ENCODE results near the gene NLRP7.
A peak's percentile ranks its signal among the peaks of the same experiment; 100 is the strongest.
"Not testable (repeated sequence)": the region's sequence is repeated elsewhere in the genome, so short reads cannot be mapped to it uniquely, and the experiment has no call there.

NLRP7 gene

DNA sequence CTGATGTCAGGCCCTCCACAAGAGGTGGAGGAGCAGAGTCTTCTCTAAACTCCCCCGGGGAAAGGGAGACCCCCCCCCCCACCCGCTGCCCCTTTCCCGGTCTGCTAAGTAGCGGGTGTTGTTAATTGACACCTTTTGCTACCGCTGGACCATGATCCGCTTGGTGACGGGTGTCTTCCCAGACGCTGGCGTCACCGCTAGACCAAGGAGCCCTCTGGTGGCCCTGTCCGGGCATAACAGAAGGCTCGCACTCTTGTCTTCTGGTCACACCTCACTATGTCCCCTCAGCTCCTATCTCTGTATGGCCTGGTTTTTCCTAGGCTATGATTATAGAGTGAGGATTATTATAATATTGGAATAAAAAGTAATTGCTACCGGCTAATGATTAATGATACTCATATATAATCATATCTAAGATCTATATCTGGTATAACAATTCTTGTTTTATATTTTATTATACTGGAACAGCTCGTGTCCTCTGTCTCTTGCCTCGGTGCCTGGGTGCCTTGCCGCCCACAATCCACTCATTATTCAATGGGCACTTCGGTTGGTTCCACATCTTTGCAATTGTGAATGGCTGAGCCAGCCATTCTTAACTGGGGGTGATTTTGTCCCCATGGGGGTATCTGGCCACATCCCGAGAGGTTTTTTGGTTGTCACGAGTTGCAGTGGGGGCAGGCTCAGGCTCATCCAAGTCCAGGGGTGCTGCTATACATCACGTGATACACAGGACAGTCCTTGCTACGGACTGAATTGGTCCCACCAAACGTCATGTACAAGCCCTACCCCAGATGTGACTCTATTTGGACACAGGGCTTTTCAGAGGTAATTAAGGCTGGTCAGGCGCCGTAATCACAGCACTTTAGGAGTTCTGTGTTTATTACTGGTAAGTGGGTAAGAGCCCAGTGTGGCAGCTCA is 27.4 kb downstream of the NLRP7 start:
- DNase-seq (ENCODE audit: low read depth in 2 of 2) = not testable (repeated sequence)

DNA sequence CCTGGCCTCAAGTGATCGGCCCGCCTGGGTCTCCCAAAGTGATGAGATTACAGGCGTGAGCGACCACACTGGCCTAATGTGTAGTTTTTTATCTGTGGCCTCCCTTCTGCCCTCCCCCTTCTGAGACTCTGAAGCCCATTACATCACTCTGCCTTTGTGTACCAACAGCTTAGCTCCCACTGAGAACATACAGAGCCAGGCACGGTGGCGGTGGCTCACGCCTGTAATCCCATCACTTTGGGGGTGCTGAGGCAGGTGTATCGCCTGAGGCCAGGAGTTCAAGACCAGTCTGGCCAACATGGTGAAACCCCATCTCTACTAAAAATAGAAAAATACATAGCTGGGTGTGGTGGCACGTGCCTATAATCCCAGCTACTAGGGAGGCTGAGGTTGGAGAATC is 28.8 kb downstream of the NLRP7 start:
- no peak for DNase-seq (ENCODE audit: low read depth in 2 of 2)

DNA sequence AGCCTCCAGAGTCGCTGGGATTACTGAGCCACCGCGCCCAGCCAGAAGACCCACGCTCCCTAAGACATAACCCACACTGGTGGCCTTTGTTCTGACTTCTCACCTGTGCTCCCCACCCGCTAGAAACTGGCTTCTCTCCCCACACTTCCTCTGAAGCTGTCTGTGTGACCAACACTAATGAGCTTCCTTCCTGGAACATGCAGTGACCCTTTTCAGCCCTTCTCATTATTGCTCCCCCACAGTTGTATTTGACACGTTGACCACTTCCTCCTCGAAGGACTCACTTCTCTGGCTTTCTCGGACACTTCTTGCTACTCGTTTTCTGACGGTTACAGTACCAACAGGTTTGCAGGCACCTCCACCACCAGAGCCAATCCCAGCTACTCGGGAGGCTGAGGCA is 30.5 kb downstream of the NLRP7 start:
- DNase-seq (ENCODE audit: low read depth in 2 of 2) = no peak

DNA sequence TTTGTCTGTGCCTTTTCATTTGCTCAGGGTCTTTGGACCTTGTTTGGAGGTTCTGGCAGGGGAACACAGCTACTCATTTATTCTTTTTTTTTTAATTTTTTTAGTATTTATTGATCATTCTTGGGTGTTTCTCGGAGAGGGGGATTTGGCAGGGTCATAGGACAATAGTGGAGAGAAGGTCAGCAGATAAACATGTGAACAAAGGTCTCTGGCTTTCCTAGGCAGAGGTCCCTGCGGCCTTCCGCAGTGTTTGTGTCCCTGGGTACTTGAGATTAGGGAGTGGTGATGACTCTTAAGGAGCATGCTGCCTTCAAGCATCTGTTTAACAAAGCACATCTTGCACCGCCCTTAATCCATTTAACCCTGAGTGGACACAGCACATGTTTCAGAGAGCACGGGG is 39.4 kb downstream of the NLRP7 start:
- DNase-seq (ENCODE audit: low read depth in 2 of 2) = not testable (repeated sequence)

DNA sequence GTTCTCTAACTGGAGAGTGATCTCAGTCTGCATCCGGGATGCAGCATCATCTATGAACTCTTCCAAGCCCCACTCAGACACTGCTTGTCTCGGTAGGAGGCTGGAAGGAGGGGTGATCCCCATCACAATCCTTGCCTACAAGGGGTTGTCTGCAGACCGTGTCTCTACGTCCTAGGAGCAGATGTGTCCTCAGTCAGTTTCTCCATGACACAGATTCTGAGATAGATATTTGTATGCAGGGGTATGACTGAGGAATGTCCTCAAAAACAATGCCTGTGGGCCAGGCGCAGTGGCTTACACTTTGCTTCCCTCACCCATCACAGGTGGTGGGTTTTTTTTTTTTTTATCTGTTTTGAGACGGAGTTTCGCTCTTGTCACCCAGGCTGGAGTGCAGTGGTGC is 40.5 kb downstream of the NLRP7 start:
- DNase-seq (ENCODE audit: low read depth in 2 of 2) = no peak

DNA sequence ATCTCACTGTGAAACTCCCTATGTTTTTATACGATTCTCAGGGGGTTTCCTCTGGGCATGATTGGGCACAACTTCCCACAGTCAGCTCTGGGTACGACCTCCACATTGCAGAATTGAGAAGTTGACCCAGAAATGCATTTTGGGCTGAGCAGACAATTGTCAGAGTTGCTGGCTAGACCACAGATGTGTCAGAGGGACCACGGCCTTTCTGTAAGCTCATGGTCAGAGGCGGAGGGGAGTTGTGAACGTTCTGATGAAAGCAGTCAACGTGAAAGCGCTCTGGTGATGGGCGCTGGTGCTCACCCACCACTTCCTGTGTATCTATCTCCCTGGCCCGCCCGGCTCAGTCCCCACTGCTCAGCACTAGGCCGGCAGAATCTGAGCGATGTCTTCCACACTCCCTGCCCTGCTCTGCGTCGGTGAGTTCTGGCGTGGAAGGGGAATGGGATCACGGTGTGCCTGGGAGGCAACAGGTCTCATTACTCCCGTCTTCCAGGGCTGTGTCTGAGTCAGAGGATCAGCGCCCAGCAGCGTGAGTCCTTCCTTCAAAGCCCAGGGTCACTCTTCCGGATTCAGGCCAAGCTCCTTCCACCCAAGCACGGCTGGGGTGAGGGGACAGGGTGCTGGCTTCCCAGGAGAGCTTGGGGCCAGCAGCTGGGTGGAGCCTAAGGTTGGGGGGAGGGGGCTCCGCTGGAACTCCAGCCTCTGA is 41.4 kb downstream of the NLRP7 start, which contains the start of gene NCR1:
NCR1 (plus strand) TSS at position 346 of the 709 bp plus-strand sequence; CDS start at position 386, 40 bp downstream.
- peak in 1 of 2 donors; percentile 25 for DNase-seq (ENCODE audit: low read depth in 2 of 2)

DNA sequence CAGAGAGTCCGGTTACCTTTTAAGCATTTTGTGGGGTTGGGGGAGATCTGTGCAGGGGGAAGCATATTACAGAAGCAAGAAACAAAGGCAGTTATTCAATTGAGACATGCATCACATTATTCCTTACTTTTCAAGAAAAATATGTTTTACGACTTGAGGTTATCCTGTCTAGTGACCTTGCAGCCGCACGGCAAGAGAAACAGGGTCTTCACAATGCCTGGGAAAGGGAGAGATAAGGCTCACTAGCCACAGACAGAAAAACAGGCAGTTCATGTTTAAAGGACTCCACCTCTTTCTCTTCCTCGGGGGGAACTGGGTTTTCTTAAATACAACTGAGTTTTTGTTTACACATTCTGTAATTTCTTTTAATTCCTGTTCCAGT is 41.9 kb downstream of the NLRP7 start:
- DNase-seq (ENCODE audit: low read depth in 2 of 2) = no peak

DNA sequence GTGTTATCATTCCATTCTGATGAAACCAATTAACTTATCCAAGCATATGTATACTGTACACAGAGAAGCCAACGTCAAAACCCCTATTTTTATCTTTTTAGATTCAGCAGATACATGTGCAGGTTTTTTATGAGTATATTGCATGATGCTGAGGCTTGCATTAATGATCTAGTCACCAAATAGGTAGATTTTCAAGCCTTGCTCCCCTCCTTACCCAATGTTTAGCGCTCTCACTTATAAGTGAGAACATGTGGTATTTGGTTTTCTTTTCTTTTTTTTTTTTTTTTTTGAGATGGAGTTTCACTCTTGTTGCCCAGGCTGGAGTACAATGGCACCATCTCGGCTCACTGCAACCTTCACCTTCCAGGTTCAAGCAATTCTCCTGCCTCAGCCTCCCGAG is 43.1 kb downstream of the NLRP7 start:
- not testable (repeated sequence) for DNase-seq (ENCODE audit: low read depth in 2 of 2)

DNA sequence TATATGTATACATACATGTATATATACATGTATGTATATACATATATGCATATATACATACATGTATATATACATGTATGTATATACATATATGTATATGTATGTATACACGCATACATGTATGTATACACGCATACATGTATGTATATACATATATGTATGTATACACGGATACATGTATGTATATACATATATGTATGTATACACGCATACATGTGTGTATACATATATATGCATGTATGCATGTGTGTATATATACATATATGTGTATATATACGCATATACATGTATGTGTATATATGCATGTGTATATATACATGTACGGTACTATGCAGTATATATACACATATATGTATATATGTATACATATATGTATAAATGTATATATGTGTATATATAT is 44.0 kb downstream of the NLRP7 start:
- no peak for DNase-seq (ENCODE audit: low read depth in 2 of 2)

DNA sequence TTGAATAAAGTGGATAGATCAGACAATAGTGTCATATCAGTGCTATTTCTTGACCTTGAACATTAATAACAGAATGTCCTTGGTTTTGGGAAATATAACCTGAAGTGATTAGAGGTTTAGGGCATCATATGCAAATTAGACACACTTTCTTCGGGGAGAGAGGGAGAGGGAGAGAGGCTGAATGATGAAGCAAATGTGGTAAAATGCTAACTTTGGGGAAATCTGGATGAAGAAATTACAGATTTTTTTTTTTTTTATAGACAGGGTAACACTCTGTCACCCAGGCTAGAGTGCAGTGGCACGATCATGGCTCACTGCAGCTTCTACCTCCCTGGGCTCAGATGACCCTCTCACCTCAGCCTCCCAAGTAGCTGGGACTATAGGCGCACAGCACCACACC is 45.3 kb downstream of the NLRP7 start:
- no peak for DNase-seq (ENCODE audit: low read depth in 2 of 2)

DNA sequence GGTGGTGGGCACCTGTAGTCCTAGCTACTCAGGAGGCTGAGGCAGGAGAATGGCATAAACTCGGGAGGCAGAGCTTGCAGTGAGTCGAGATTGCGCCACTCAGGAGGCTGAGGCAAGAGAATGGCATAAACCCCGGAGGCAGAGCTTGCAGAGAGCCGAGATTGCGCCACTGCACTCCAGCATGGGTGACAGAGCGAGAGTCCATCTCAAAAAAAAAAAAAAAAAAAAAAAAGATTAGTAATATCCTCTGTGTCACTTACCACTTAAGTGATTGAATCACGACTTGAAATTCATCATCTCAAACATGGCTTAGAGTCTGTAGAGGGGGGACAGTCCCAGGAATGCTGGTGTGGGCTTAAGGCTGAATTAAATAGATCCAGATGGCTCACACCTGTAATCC is 46.2 kb downstream of the NLRP7 start:
- DNase-seq (ENCODE audit: low read depth in 2 of 2) = not testable (repeated sequence)

DNA sequence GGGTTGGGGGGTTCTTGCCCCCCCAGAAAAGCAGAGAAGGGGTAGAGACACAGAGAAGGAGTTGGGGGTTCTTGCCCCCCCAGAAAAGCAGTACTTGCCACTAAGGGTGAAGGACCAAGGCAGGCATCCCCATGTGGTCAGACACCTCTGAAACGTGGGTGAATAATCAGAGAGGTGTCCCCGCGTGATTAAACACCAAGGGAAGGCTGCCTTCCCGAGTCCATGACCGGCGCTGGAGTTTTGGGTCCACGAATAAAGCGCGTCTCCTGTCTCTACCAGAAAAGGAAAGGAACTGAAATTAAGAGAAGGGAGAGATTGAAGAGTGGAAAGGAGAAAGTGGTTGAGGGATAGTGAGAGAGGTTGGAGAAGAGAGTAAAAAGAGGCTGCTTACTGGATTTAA is 47.7 kb downstream of the NLRP7 start:
- DNase-seq (ENCODE audit: low read depth in 2 of 2) = not testable (repeated sequence)

DNA sequence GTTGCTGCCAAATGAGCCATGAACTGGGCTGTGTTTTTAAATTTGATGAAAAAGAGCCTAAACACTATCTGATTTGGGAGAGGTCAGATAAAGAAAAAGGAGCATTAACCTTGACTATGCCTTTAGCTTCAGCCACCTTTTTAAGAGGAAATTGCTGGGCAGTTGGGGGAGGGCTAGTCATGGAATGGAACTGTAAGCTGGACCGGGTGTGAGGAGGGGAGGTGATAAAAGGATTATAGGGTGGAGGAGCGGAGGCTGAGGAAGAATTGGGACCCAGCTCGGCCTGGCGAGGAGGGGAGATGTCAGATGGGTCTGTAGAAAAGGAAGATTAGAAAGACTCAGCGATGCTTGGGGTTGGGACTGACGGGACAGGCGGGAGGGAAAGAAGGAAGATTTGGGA is 48.6 kb downstream of the NLRP7 start:
- DNase-seq (ENCODE audit: low read depth in 2 of 2) = not testable (repeated sequence)

DNA sequence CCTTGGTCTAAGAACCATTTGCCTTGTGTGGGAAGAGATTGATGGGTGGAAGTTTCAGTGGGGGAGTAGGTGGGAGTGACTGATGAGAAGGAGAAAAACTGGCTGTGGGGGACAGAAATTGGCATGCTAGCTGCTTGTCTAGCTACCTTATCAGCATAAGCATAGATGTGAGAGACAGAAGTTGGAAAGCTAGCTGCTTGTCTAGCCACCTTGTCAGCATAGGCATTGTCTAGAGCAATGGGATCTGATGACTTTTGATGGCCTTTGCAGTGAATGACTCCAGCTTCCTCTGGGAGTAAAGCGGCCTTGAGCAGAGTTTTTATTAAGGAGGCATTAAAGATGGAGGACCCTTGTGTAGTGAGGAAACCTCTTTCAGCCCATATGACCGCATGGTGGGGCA is 51.3 kb downstream of the NLRP7 start:
- no peak for DNase-seq (ENCODE audit: low read depth in 2 of 2)

DNA sequence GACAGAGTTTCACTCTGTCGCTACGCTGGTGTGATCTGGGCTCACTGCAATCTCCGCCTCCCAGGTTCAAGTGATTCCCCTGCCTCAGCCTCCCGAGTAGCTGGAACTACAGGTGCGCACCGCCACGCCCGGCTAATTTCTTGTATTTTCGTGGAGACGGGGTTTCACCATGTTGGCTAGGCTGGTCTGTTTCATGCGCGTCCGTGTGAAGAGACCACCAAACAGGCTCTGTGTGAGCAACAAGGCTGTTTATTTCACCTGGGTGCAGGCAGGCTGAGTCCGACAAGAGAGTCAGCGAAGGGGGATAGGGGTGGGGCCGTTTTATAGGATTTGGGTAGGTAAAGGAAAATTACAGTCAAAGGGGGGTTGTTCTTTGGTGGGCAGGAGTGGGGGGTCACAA is 53.2 kb downstream of the NLRP7 start:
- not testable (repeated sequence) for DNase-seq (ENCODE audit: low read depth in 2 of 2)

DNA sequence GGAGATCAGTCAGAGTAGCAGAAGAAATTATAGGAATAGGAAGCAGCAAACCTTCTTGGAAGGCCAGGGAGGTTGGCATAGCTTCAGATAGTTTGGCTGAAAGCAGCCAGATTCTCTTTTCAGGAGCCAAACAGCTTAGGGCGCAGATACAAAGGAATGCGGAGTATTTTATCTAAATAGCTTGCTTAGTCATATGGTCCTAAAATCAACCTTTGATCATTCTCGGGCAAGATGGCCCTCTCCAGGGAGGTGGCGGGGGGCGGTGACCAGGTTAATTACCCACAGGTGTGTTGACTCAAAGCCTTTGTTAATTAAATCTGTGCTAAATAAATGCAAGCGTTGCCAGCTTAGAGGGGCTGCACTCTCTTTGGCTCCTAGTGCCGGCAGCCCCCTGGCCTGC is 53.9 kb downstream of the NLRP7 start:
- no peak for DNase-seq (ENCODE audit: low read depth in 2 of 2)

DNA sequence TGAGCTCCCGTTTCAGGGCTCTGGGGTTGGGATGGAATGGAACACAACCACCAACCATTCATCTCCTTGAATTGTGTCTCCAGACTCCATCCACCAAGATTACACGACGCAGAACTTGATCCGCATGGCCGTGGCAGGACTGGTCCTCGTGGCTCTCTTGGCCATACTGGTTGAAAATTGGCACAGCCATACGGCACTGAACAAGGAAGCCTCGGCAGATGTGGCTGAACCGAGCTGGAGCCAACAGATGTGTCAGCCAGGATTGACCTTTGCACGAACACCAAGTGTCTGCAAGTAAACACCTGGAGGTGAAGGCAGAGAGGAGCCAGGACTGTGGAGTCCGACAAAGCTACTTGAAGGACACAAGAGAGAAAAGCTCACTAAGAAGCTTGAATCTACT is 57.8 kb downstream of the NLRP7 start:
- no peak for DNase-seq (ENCODE audit: low read depth in 2 of 2)

DNA sequence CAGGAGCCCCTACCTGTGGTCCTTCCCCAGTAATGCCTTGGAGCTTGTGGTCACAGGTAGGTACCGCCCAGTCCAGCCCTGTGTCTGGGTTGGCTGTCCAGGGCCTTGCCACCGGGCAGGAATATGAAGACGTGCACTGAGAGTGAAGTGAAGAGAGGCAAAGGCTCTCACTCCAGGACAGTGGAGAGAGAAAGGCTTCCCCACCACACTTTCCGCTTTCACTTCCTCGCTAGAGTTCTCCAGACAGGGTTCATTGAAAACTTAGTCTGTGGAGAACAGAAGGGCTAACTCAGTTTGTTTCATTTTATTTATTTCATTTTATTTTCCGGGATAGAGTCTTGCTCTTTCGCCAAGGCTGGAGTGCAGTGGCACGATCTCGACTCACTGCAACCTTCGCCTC is 59.1 kb downstream of the NLRP7 start:
- DNase-seq (ENCODE audit: low read depth in 2 of 2) = no peak

DNA sequence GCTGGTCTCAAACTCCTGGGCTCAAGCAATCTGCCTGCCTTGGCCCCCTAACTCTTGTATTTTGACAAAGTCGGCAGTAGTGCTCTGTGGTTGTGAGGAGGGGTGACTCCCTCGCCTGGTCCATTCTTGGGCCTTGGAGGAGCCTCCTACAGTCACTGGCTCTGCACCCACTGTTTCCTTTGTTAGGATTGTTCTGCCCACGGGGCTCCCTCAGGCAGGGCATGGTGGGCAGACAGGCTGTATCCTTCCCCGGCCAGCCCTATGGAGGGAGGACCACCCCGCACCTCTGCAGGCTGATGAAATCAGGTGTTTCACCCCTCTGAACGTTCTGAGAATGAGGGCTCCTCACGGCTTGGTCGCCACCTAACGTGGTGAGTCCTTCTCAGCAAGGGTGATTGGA is 64.1 kb downstream of the NLRP7 start:
- no peak for DNase-seq (ENCODE audit: low read depth in 2 of 2)

DNA sequence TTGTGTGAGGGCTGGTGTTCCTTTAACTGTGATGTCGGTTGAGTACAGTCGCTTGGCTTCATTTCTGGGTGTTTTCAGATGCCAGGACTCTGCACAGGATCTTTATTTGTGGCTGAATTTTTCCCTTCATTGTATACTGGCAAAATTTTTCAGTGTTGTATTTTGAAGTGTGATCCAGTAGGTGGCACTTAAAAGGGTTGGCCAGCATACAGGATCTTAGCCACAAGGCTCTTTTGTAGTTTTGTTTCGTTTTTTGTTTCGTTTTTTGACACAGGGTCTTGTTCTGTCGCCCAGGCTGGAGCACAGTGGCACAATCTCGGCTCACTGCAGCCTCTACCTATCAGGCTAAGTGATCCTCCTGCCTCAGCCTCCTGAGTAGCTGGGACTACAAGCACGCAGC is 64.6 kb downstream of the NLRP7 start:
- no peak for DNase-seq (ENCODE audit: low read depth in 2 of 2)

DNA sequence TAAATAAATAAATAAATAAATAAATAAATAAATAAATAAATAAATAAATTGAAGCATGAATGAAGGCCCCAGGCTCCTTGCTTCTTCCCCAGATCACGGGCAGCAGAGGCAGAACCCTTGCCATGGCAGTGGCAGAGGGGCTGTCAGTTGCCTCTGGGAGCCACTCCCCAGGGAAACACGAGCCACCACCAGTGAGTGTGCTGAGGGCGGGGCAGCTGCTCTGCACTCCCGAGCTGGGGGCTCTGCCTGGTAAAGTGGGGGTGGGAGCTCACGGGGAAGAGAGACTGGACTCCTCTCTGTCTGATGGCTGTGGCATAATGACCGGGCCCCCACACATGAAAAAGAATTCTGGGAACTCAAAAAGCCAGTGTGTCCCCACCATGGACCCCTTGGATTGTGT is 65.4 kb downstream of the NLRP7 start:
- no peak for DNase-seq (ENCODE audit: low read depth in 2 of 2)

DNA sequence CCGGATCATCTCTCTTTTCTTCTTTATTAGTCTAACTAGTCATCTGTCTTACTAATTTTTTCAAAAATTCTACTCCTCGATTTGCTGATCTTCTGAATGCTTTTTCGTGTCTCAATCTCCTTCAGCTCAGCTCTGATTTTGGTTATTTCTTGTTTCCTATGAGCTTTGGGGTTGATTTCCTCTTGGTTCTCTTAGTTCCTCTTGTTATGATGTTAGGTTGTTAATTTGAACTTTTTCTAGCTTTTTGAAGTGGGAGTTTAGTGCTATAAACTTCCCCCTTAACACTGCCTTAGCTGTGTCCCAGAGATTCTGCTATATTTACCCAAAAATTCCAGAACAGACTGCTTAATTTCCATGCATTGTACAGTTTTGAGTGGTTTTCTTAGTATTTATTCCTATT is 69.9 kb downstream of the NLRP7 start:
- DNase-seq (ENCODE audit: low read depth in 2 of 2) = no peak

DNA sequence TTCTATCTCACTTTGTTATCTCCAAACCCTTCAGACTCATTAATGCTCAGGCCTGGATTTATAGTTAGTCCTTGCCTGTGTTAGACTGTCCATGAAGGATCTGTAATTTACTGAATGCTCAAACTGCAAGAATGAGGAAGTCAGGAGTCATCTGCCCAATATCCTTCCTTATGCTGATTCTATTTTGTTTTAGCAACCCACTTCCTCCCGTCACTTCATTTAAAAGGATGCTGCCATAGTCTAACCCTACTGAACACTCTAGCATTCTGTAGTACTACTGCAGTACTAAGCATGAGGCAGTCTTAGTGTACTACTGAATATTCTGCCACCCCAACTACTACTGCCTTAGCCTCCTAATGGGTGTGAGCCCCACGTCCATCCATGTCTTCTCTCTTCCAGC is 71.8 kb downstream of the NLRP7 start:
- no peak for DNase-seq (ENCODE audit: low read depth in 2 of 2)
